ENCODE data around the gene PNPLA3.
A peak's percentile ranks its signal among the peaks of the same experiment; 100 is the strongest.
"Not testable (repeated sequence)": the region's sequence is repeated elsewhere in the genome, so short reads cannot be mapped to it uniquely, and the experiment has no call there.

PNPLA3 gene

GRCh38 chr22:43889860-43890253 is 33.7 kb upstream of the PNPLA3 start:
- DNase-seq: peak in 1 of 58 donors; percentile 17

- DNase-seq: peak in 1 of 58 donors; percentile 32
These were observed 32.7 kb upstream of the PNPLA3 start for GRCh38 chr22:43890901-43891331.

- peak in 4 of 58 donors; percentile 10 to 48 (median 26) for DNase-seq
These were observed 32.0 kb upstream of the PNPLA3 start, which contains the start of gene PNPLA5 for GRCh38 chr22:43891360-43892182. Gene PNPLA5 (minus strand): TSS chr22:43892013. CDS start chr22:43891880, 133 bp downstream.

GRCh38 chr22:43892183-43892894 is 31.3 kb upstream of the PNPLA3 start:
- DNase-seq: no peak

- no peak for DNase-seq
These were observed 30.3 kb upstream of the PNPLA3 start for GRCh38 chr22:43893266-43893665.

GRCh38 chr22:43894122-43894521 is 29.5 kb upstream of the PNPLA3 start:
- DNase-seq: no peak

GRCh38 chr22:43895986-43896645 is 27.5 kb upstream of the PNPLA3 start:
- DNase-seq: no peak

- peak in 1 of 58 donors; percentile 50 for DNase-seq
These were observed 25.8 kb upstream of the PNPLA3 start for GRCh38 chr22:43897751-43898261.

- DNase-seq: no peak
These were observed 23.4 kb upstream of the PNPLA3 start for GRCh38 chr22:43900206-43900605.

- DNase-seq: no peak
These were observed 21.5 kb upstream of the PNPLA3 start for GRCh38 chr22:43901976-43902643.

- not testable (repeated sequence) for DNase-seq
These were observed 20.6 kb upstream of the PNPLA3 start for GRCh38 chr22:43903033-43903432.

- DNase-seq: peak in 1 of 58 donors; percentile 34
These were observed 19.2 kb upstream of the PNPLA3 start for GRCh38 chr22:43904412-43904811.

- no peak for DNase-seq
These were observed 17.9 kb upstream of the PNPLA3 start for GRCh38 chr22:43905681-43906080.

- DNase-seq: no peak
These were observed 13.9 kb upstream of the PNPLA3 start for GRCh38 chr22:43909708-43910107.

- DNase-seq: no peak
These were observed 13.4 kb upstream of the PNPLA3 start for GRCh38 chr22:43910178-43910695.

GRCh38 chr22:43911351-43911750 is 12.3 kb upstream of the PNPLA3 start:
- DNase-seq: no peak

- DNase-seq: no peak
These were observed 6.1 kb upstream of the PNPLA3 start for GRCh38 chr22:43917521-43917920.

GRCh38 chr22:43919106-43919973 is 4.3 kb upstream of the PNPLA3 start:
- DNase-seq: no peak

GRCh38 chr22:43921370-43921769 is 2.2 kb upstream of the PNPLA3 start:
- DNase-seq: peak in 22 of 58 donors; percentile 6 to 72 (median 28)

- DNase-seq: no peak
These were observed 1.5 kb upstream of the PNPLA3 start for GRCh38 chr22:43922123-43922522.
